Inflammatory macrophage treated with lipopolysaccharide for 4 hours (primary cell): Measurements from ENCODE around the gene LBX2.
"Not testable (repeated sequence)": the region's sequence is repeated elsewhere in the genome, so short reads cannot be mapped to it uniquely, and the experiment has no call there.

Experiments
- DNase-seq: peaks from one replicate; pipeline ENCODE4 v3.0.0-alpha.2; 2020

LBX2 gene

GRCh38 chr2:74481961-74482800, 17.2 kb downstream of the LBX2 start:
- DNase-seq, result peak; percentile 44

GRCh38 chr2:74481431-74481830, 18.0 kb downstream of the LBX2 start:
- DNase-seq, result peak; percentile 82

DNA sequence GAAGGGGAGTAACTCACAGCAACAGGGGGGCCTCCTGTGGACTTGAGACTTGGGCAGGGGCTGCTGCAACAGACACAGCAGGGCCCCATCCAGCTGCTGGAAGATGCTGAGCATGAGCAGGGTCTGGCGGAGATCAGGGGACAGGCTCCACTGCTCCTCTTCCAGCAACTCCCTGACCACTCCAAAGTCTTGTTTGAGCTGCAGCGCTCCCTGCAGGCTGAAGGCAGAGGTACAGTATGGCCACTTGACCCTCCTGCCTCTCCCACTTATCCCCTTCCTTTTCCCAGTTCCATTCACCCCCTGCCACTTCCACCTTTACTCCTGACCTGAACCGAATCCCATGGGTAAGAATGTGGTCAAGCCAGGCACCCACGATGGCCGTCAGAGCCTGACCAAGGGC, 24.5 kb downstream of the LBX2 start:
- no peak for DNase-seq

GRCh38 chr2:74474481-74474880, 24.9 kb downstream of the LBX2 start:
- DNase-seq, result no peak

GRCh38 chr2:74472945-74473258, 26.5 kb downstream of the LBX2 start:
- no peak for DNase-seq

DNA sequence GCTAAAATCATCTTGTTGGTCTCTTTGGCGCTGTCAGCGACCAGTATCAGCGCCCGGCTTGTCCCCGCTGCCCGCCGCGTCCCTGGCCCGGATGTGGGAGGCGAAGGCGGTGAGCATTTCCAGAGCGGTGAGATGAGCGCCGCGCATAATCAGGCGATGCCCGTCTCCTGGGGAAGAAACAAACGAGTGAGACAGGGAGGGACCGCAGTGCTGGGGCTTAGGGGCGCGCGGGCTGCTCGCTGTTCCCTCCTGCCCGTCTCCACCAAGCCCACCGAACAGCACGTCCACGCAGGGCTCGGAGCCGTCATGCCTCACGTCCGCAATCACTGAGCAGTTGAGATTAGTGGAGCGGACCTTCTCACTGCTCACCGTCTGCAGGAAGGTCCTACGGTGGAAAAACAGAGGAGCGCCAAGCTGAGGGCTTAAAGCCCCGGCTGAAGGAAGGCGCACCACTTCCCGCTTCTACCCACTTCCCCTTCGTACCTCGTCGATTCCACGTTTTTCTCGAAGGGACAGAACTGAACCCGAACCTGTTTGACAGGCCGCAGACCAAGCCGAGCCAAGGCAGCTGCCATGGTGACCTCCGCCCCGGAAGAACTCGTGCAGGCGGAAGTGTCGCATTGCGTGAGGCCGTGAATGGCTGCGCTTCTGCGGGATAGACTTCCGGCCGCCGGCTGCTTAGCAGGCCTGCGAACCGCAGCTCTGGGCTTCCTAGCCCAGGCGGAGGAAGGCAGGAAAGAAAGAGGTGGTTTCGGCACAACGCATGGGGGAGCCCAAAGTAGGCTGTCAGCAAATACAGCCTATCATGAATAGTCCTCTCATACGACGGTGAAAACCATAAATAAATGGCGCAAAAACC, 27.1 kb downstream of the LBX2 start, which contains the start of gene MRPL53:
MRPL53 (minus strand) TSS at position 595 of the 859 bp plus-strand sequence; CDS start at position 575, 20 bp downstream.
- DNase-seq, result peak; percentile 93

DNA sequence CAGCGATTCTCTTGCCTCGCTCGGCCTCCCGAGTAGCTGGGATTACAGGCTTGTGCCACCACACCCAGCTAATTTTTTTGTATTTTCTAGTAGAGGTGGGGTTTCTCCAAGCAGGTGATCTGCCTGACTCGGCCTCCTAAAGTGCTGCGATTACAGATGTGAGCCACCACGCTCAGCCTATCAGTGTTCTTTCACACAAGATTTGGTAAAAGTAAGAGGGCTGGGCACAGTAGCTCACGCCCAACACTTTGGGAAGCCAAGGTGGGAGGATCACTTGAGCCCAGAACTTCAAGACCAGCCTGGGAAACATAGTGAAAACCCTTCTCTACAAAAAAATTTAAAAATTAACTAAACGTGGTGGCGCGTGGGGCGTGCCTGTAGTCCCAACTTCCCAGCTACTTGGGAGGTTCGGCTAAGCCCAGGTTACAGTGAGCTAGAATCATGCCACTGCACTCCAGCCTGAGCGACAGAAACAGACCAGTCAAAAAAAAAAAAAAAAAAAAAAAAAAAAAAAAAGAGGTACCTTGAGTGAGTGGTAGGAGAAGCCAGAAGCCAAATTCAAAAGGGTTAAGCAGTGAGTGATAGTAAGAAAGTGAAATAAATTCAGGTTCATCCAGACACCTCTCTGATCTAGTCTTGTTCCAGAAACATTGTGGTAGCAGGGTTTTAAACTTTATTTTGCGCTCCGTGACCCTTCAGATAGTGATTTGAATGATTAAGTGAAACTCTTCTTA, 27.9 kb downstream of the LBX2 start:
- DNase-seq, result no peak

- not testable (repeated sequence) for DNase-seq
Measured at GRCh38 chr2:74470742-74471141, 28.7 kb downstream of the LBX2 start.

DNA sequence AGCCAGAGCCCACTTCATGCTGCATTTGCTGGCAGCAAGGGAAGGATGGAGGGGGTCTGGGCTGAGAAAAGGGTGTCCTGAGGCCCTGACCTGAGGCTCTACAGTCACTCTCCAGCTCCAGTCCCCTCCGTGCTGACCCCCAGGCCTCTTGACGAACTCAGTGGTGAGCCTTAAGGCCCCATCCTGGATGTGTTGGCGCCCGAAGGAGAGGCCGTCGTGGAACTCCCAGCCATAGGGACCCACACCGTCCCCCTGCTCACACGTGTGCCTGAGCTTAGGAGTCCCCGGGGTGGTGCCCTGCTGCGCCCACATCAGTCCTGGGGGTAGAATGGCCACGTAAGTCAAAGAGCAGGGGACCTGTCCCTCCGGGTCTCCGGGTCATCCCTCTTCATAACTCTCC, 35.0 kb downstream of the LBX2 start:
- no peak for DNase-seq

- DNase-seq, result no peak
Measured at GRCh38 chr2:74462786-74463105, 36.7 kb downstream of the LBX2 start.

- no peak for DNase-seq
Measured at GRCh38 chr2:74462054-74462785, 37.2 kb downstream of the LBX2 start.

GRCh38 chr2:74461187-74462053, 38.0 kb downstream of the LBX2 start:
- no peak for DNase-seq

DNA sequence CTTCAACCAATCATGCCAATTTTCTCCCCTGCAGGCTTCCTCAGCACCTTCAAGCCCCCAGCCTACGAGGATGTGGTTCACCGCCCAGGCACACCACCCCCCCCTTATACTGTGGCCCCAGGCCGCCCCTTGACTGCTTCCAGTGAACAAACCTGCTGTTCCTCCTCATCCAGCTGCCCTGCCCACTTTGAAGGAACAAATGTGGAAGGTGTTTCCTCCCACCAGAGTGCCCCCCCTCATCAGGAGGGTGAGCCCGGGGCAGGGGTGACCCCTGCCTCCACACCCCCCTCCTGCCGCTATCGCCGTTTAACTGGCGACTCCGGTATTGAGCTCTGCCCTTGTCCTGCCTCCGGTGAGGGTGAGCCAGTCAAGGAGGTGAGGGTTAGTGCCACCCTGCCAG, 39.2 kb downstream of the LBX2 start:
- not testable (repeated sequence) for DNase-seq

DNA sequence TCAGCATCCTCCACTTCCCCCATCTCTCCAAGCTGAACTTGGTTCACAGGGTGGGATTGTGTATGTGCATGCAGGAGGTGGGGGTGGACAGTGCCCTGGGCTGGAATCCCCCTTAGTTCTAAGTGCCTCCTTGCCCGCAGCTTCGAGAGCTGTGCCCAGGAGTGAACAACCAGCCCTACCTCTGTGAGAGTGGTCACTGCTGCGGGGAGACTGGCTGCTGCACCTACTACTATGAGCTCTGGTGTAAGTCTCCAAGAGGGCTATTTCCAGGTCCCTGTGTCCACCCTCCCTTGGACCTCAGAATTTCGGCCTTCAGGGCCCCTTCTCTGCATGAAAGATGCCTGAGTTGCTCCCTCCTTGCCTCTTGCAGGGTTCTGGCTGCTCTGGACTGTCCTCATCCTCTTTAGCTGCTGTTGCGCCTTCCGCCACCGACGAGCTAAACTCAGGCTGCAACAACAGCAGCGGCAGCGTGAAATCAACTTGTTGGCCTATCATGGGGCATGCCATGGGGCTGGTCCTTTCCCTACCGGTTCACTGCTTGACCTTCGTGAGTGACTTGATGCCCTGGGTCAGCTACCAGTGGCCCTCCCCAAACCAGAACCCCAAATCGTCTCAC, 39.8 kb downstream of the LBX2 start:
- DNase-seq, result not testable (repeated sequence)

DNA sequence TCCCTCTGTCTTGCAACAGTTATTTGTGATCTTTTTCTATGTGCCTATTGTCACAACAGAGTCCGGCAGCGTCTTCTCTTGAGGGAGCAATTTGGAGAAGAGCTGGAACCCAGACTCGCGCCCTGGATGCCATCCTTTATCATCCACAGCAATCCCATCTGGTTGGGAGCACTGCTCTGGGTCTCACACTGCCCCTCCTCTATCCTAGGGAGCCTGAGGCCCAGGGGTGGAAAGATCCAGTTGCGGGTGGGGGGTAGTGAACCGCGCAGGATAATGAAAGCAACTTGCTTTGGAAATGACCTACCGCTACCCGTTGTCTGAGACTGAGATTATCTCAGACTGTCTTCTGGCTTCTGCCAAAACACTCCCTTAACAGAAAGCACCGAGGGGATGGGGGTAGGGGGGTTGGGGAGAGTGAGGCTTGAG, 40.5 kb downstream of the LBX2 start:
- DNase-seq, result no peak

- DNase-seq, result peak; percentile 100
Measured at GRCh38 chr2:74458132-74458937, 41.1 kb downstream of the LBX2 start, which contains the start of gene WBP1. Gene WBP1 (plus strand): TSS chr2:74458438. CDS start chr2:74458603, 165 bp downstream.

- DNase-seq, result no peak
Measured at GRCh38 chr2:74457549-74458131, 41.8 kb downstream of the LBX2 start.

DNA sequence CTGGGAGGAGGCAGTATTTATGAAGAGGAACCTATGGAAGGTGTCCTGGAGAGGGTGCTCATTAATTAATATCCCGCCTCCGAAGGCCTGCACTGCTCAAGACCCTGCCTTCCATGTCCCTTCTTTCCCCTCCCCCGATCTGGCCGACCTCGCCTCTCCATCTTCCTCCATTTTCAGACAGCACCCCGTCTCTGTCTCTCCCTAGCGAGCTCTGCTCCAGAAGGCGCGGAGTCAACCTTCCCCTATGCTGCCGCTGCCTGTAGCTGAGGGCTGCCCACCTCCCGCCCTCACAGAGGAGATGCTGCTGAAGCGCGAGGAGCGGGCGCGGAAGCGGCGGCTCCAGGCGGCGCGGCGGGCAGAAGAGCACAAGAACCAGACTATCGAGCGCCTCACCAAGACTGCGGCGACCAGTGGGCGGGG, 42.3 kb downstream of the LBX2 start:
- no peak for DNase-seq

- DNase-seq, result peak; percentile 98
Measured at GRCh38 chr2:74454654-74455511, 44.5 kb downstream of the LBX2 start, which contains the start of gene INO80B. Gene INO80B (plus strand): TSS chr2:74455087. CDS start chr2:74455117, 30 bp downstream.
